ENCODE results near the gene DDX18.
A peak's percentile ranks its signal among the peaks of the same experiment; 100 is the strongest.

DNA sequence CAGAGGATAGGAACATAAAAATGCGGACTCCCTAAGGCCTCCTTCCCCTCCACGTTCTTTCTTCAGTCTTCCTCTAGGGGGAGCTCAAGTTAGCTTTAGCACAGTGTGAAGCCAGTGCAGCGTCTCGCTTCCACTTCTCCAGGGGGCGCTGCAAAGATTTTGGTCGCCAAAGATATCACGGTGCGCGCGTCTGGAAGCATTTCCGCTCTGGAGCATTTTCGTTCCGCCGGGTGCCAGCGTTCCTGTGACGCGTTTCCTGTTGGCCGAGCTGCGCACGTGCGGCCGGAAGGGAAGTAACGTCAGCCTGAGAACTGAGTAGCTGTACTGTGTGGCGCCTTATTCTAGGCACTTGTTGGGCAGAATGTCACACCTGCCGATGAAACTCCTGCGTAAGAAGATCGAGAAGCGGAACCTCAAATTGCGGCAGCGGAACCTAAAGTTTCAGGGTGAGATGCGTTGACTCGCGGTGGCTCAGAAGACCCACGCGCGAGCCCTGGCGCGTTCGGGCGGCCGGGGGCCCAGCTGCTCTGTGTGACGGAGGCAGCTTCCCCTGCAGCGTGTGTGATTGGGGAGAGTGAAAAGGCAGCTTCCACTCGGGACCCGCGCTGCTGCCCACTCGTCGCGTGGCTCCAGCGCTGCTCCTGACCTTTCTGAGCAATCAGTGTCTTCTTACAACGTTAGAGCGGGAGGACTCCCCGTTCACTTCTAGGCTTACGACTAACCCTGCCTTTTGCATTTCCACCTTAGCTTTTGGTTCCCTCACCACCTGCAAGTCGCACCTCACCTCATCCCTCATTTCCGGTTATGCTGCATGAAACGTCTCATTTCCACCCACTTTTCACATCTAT is at the start of gene DDX18:
- TF ChIP-seq POLR2A (IDR thresholded peaks at IDR 0.05; ENCODE audit: low read length) (peak; percentile 86), GATA1 (IDR thresholded peaks at IDR 0.05; ENCODE audit: low read depth, low read length) (no peak)

All from erythroblast (primary cell).